NT2/D1 (cell line): ENCODE measurements around the gene HHIP.

Experiments used
- SUZ12 ChIP-seq: IDR thresholded peaks from 2 replicates; pipeline ENCODE4 v1.6.1; 2011; ENCODE audit not compliant: insufficient read length, insufficient read depth; ENCODE audit errors: extremely low read depth
- YY1 ChIP-seq: IDR thresholded peaks from 2 replicates; pipeline ENCODE4 v1.6.1; 2011; ENCODE audit not compliant: insufficient read length, insufficient read depth
- ZNF274 ChIP-seq: IDR thresholded peaks from 2 replicates; pipeline ENCODE4 v1.6.1; 2011; ENCODE audit warnings: mild to moderate bottlenecking, low read depth, low read length

GRCh38 chr4:144663834-144664475 is 18.0 kb downstream of the HHIP start:
- TF ChIP-seq YY1 (no peak), ZNF274 (no peak), SUZ12 (no peak)
